GM20000 (cell line): Measurements from ENCODE around the gene CLMN.
A peak's percentile ranks its signal among the peaks of the same experiment; 100 is the strongest.

Experiments
- DNase-seq: peaks from one replicate; pipeline ENCODE4 v3.0.0; 2012; ENCODE audit warnings: low spot score
- CTCF ChIP-seq: IDR thresholded peaks from 2 replicates; pipeline ENCODE4 v1.5.1; 2012; ENCODE audit warnings: mild to moderate bottlenecking, control low read depth; ENCODE audit errors: extremely low read depth, missing control alignments

Gene CLMN

GRCh38 chr14:95134304-95134933 is 185.3 kb downstream of the CLMN start:
- peak; percentile 19 for DNase-seq
- no peak for TF ChIP-seq CTCF

GRCh38 chr14:95133282-95133681 is 186.4 kb downstream of the CLMN start:
- TF ChIP-seq CTCF, result no peak
- no peak for DNase-seq

GRCh38 chr14:95132760-95133159 is 186.9 kb downstream of the CLMN start:
- no peak for TF ChIP-seq CTCF

More at GRCh38 chr14:95132760-95133159, 186.9 kb downstream of the CLMN start:
- DNase-seq, result no peak
